ENCODE data around the gene MFSD6. TPM values are rescaled to one million over a fixed set of nuclear protein-coding genes. Genes with fewer than 3 reads are reported as not detected.

Gene MFSD6
- total RNA-seq, 2 donors from 2014 or later: 1.2 to 3.2 TPM

GRCh38 chr2:190446193-190446592 lies 38.0 kb downstream of the MFSD6 start:
- Histone ChIP-seq H3K9me3 (ENCODE audit: control insufficient read depth, low read length) (no peaks in the 10 kb centered on the region), H3K36me3 (ENCODE audit: control insufficient read depth, insufficient read depth, low read length) (no peaks in the 10 kb centered on the region), H3K4me3 (ENCODE audit: low read length) (no peak overlapping the region), H3K4me1 (ENCODE audit: control insufficient read depth, insufficient read depth, low read length) (no peaks in the 10 kb centered on the region), H3K27ac (ENCODE audit: low read depth, low read length) (no peak overlapping the region), H3K9ac (ENCODE audit: extremely low read depth, low read length, poor library complexity, severe bottlenecking) (no peak overlapping the region), H3K27me3 (ENCODE audit: control insufficient read depth, insufficient read depth, low read length, poor library complexity, severe bottlenecking) (no peaks in the 10 kb centered on the region)
- Mint-ChIP-seq H3K27me3 (ENCODE audit: insufficient read depth) (no peaks in the 10 kb centered on the region), H3K36me3 (ENCODE audit: low read depth) (no peaks in the 10 kb centered on the region), H3K27ac (no peak overlapping the region), H3K9me3 (no peaks in the 10 kb centered on the region), H3K4me1 (no peaks in the 10 kb centered on the region), H3K4me3 (no peak overlapping the region)
- WGBS, 2 experiments (ENCODE audit: insufficient coverage in 1 of 2, insufficient read length in 1 of 2): 92% methylated on average over 2 of the region's 2 CpGs; no CpG with 5 or more reads in 1 of the 2 experiments
- DNase-seq: no peak
- no peak for TF ChIP-seq CTCF (conservative IDR thresholded peaks at IDR 0.05)

- Histone ChIP-seq H3K36me3 (ENCODE audit: control insufficient read depth, insufficient read depth, low read length) (no peaks in the 10 kb centered on the region), H3K4me3 (ENCODE audit: low read length) (no peak overlapping the region), H3K4me1 (ENCODE audit: control insufficient read depth, insufficient read depth, low read length) (no peaks in the 10 kb centered on the region), H3K27ac (ENCODE audit: low read depth, low read length) (no peak overlapping the region), H3K9ac (ENCODE audit: extremely low read depth, low read length, poor library complexity, severe bottlenecking) (no peak overlapping the region), H3K9me3 (ENCODE audit: control insufficient read depth, low read length) (no peaks in the 10 kb centered on the region), H3K27me3 (ENCODE audit: control insufficient read depth, insufficient read depth, low read length, poor library complexity, severe bottlenecking) (no peaks in the 10 kb centered on the region)
- DNase-seq: no peak
- no peaks in the 10 kb centered on the region for H3K27me3 Mint-ChIP-seq (ENCODE audit: insufficient read depth)
- H3K27ac Mint-ChIP-seq: no peak overlapping the region
- H3K36me3 Mint-ChIP-seq (ENCODE audit: low read depth): no peaks in the 10 kb centered on the region
- no peaks in the 10 kb centered on the region for H3K9me3 Mint-ChIP-seq
- no peak for TF ChIP-seq CTCF (conservative IDR thresholded peaks at IDR 0.05)
- H3K4me3 Mint-ChIP-seq: no peak overlapping the region
- WGBS, 2 experiments (ENCODE audit: insufficient coverage in 1 of 2, insufficient read length in 1 of 2): 83 to 95% methylated on average over 1 to 3 of the region's 3 CpGs
- no peaks in the 10 kb centered on the region for H3K4me1 Mint-ChIP-seq
Observed at GRCh38 chr2:190446750-190447516, 38.8 kb downstream of the MFSD6 start.

- Histone ChIP-seq H3K36me3 (ENCODE audit: control insufficient read depth, insufficient read depth, low read length) (no peaks in the 10 kb centered on the region), H3K4me1 (ENCODE audit: control insufficient read depth, insufficient read depth, low read length) (no peaks in the 10 kb centered on the region), H3K4me3 (ENCODE audit: low read length) (no peak overlapping the region), H3K9me3 (ENCODE audit: control insufficient read depth, low read length) (no peaks in the 10 kb centered on the region), H3K9ac (ENCODE audit: extremely low read depth, low read length, poor library complexity, severe bottlenecking) (no peak overlapping the region), H3K27ac (ENCODE audit: low read depth, low read length) (no peak overlapping the region), H3K27me3 (ENCODE audit: control insufficient read depth, insufficient read depth, low read length, poor library complexity, severe bottlenecking) (no peaks in the 10 kb centered on the region)
- Mint-ChIP-seq H3K27me3 (ENCODE audit: insufficient read depth) (no peaks in the 10 kb centered on the region), H3K9me3 (no peaks in the 10 kb centered on the region), H3K4me1 (no peaks in the 10 kb centered on the region), H3K4me3 (no peak overlapping the region), H3K27ac (no peak overlapping the region), H3K36me3 (ENCODE audit: low read depth) (no peaks in the 10 kb centered on the region)
- DNase-seq: no peak
- TF ChIP-seq CTCF (conservative IDR thresholded peaks at IDR 0.05): no peak
Observed at GRCh38 chr2:190447766-190448165, 39.6 kb downstream of the MFSD6 start.
